Thyroid gland (tissue), 4 donors: ENCODE measurements around the gene GEN1. TPM values are rescaled to one million over a fixed set of nuclear protein-coding genes. Genes with fewer than 3 reads are reported as not detected.

ENCODE experiments used
- DNase-seq, 2 donors: peaks; one replicate each; pipeline ENCODE4 v3.0.0-alpha.2; 2019
- H3K27ac ChIP-seq, 3 donors: fragments of 200-600 bp; sonication (generic); 1 replicate in 2 of 3; 2 replicates in 1 of 3; pipeline ENCODE4 v1.5.1; 2016 to 2019; ENCODE audit warnings: mild to moderate bottlenecking in 1 of 3, moderate library complexity in 1 of 3
- H3K27me3 ChIP-seq: fragments of 200-600 bp; sonication (generic); one replicate; pipeline ENCODE4 v1.5.1; 2019
- H3K36me3 ChIP-seq, 2 donors: fragments of 200-600 bp; sonication (generic); one replicate each; pipeline ENCODE4 v1.5.1; 2016 to 2019
- H3K4me1 ChIP-seq, 2 donors: fragments of 200-600 bp; sonication (generic); one replicate each; pipeline ENCODE4 v1.5.1; 2017 to 2019
- H3K4me3 ChIP-seq, 3 donors: fragments of 200-600 bp; sonication (generic); replicated peaks in 1 of 3; 1 replicate in 2 of 3; 2 replicates in 1 of 3; pipeline ENCODE4 v1.5.1; 2016; ENCODE audit warnings: mild to moderate bottlenecking in 1 of 3
- H3K9me3 ChIP-seq: fragments of 200-600 bp; sonication (generic); one replicate; pipeline ENCODE4 v1.5.1; 2017
- CTCF ChIP-seq, 6 experiments: fragments of 200-600 bp in 3 of 6; fragments of 450-650 bp in 3 of 6; sonication (generic) in 3 of 6; IDR thresholded peaks; one replicate each; pipeline ENCODE4 v1.5.1; 2016 to 2019; ENCODE audit warnings: antibody characterized with exemption in 6 of 6, mild to moderate bottlenecking in 2 of 6, inconsistent platforms in 1 of 6, moderate library complexity in 1 of 6
- POLR2A ChIP-seq, 2 donors: fragments of 450-650 bp; IDR thresholded peaks; one replicate each; pipeline ENCODE4 v1.6.1; 2017; ENCODE audit warnings: antibody characterized with exemption in 2 of 2, mild to moderate bottlenecking in 2 of 2, moderate library complexity in 1 of 2
- WGBS, 2 donors: methylation state at CpG; one replicate each; pipeline ENCODE4 v1.1.5; 2017; 5-methylcytosine and 5-hydroxymethylcytosine counted together
- intact Hi-C: fragments of 100-400 bp; cut with DNase I; formaldehyde crosslinking; loops from one replicate; pipeline ENCODE4 v1.15.1; 2023
- total RNA-seq, 4 donors: library from RNA; depleted of rRNA; stranded (reverse); fragments of >200 nt; gene quantifications; one replicate each; pipeline ENCODE4 v1.2.3, GENCODE V29; 2016

The GEN1 gene
- total RNA-seq, 4 donors from 2014 or later, result 4.4 to 15.9 (median 9.8) TPM

DNA sequence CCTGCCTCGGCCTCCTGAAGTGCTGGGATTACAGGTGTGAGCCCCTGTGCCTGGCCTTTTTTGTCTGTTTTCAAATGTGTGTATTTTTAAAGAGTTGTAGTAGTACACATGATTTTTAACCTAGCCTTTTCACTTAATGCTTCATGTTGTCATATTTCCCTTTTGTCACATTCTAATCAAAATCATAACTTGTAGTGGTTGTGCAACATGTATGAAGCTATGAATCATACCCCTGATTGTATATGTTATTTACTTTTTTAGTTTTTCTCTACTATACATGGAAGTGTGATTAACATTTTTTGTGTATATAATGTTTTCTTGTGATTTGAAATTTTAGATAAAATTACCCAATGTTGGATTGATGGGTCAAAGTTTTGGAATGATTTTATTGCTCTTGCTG lies 8.5 kb downstream of the GEN1 start:
- Histone ChIP-seq H3K4me3 (no peak overlapping the region), H3K27me3 (no peaks in the 10 kb centered on the region), H3K36me3 (no peaks in the 10 kb centered on the region), H3K27ac (no peak overlapping the region), H3K9me3 (no peaks in the 10 kb centered on the region), H3K4me1 (no peaks in the 10 kb centered on the region)
- intact Hi-C loops, result no loop called here
- TF ChIP-seq CTCF (IDR thresholded peaks at IDR 0.05) (no peak), POLR2A (IDR thresholded peaks at IDR 0.05) (no peak)
- 96 to 100% methylated on average over 1 of the region's 1 CpG for whole genome bisulfite sequencing, 2 donors
- no peak for DNase-seq

GRCh38 chr2:17763641-17764333 lies 9.8 kb downstream of the GEN1 start:
- Histone ChIP-seq H3K4me1 (no peaks in the 10 kb centered on the region), H3K36me3 (no peaks in the 10 kb centered on the region), H3K27me3 (no peaks in the 10 kb centered on the region), H3K27ac (no peak overlapping the region), H3K9me3 (no peaks in the 10 kb centered on the region), H3K4me3 (no peak overlapping the region)
- no peak for DNase-seq
- TF ChIP-seq CTCF (IDR thresholded peaks at IDR 0.05), result no peak
- no peak for TF ChIP-seq POLR2A (IDR thresholded peaks at IDR 0.05)
- intact Hi-C loops, result no loop called here
- 95 to 96% methylated on average over 10 of the region's 10 CpGs for WGBS, 2 donors

GRCh38 chr2:17765398-17765797 lies 11.5 kb downstream of the GEN1 start:
- no peak overlapping the region for H3K4me3 ChIP-seq
- no peaks in the 10 kb centered on the region for H3K9me3 ChIP-seq
- TF ChIP-seq CTCF (IDR thresholded peaks at IDR 0.05), result no peak
- TF ChIP-seq POLR2A (IDR thresholded peaks at IDR 0.05), result no peak
- no peak for DNase-seq
- intact Hi-C loops, result no loop called here
- no peak overlapping the region for H3K27ac ChIP-seq
- peaks cover 0 to 2% of the 10 kb centered on the region in 2 donors for H3K36me3 ChIP-seq
- H3K27me3 ChIP-seq, result no peaks in the 10 kb centered on the region
- H3K4me1 ChIP-seq, result no peaks in the 10 kb centered on the region
- 90 to 96% methylated on average over 2 of the region's 2 CpGs for WGBS, 2 donors

- intact Hi-C loops, result no loop called here
- 96 to 99% methylated on average over 4 of the region's 4 CpGs for WGBS, 2 donors
- H3K9me3 ChIP-seq, result no peaks in the 10 kb centered on the region
- no peak for DNase-seq
- no peaks in the 10 kb centered on the region for H3K27me3 ChIP-seq
- no peak for TF ChIP-seq POLR2A (IDR thresholded peaks at IDR 0.05)
- TF ChIP-seq CTCF (IDR thresholded peaks at IDR 0.05), result no peak
- H3K4me1 ChIP-seq, result no peaks in the 10 kb centered on the region
- no peak overlapping the region for H3K4me3 ChIP-seq
- peaks cover 0 to 2% of the 10 kb centered on the region in 2 donors for H3K36me3 ChIP-seq
- H3K27ac ChIP-seq, result no peak overlapping the region
Observed at GRCh38 chr2:17768894-17769293, 15.0 kb downstream of the GEN1 start.

GRCh38 chr2:17771956-17772355 lies 18.0 kb downstream of the GEN1 start:
- Histone ChIP-seq H3K36me3 (peaks cover 0 to 2% of the 10 kb centered on the region in 2 donors), H3K27ac (no peak overlapping the region), H3K27me3 (no peaks in the 10 kb centered on the region), H3K9me3 (no peaks in the 10 kb centered on the region), H3K4me3 (no peak overlapping the region), H3K4me1 (no peaks in the 10 kb centered on the region)
- no peak for DNase-seq
- no peak for TF ChIP-seq CTCF (IDR thresholded peaks at IDR 0.05)
- no peak for TF ChIP-seq POLR2A (IDR thresholded peaks at IDR 0.05)
- intact Hi-C loops, result no loop called here
- 96 to 99% methylated on average over 2 of the region's 2 CpGs for WGBS, 2 donors
